ENCODE results near the gene DGCR6L.

GRCh38 chr22:20272700-20273099 lies 47.2 kb downstream of the DGCR6L start:
- no peak for TF ChIP-seq CTCF (conservative IDR thresholded peaks at IDR 0.05; ENCODE audit: low read depth, low read length)
- TF ChIP-seq EZH2 (IDR thresholded peaks at IDR 0.05; ENCODE audit: borderline replicate concordance, low read depth, low read length, poor library complexity, severe bottlenecking), result no peak

All from A673 (cell line).